ENCODE data around the gene TYW5. TPM values are rescaled to one million over a fixed set of nuclear protein-coding genes. Genes with fewer than 3 reads are reported as not detected.
"Not testable (repeated sequence)": the region's sequence is repeated elsewhere in the genome, so short reads cannot be mapped to it uniquely, and the experiment has no call there.

Gene TYW5
- total RNA-seq, 1 donor from 2014 or later, result 11.7 TPM

DNA sequence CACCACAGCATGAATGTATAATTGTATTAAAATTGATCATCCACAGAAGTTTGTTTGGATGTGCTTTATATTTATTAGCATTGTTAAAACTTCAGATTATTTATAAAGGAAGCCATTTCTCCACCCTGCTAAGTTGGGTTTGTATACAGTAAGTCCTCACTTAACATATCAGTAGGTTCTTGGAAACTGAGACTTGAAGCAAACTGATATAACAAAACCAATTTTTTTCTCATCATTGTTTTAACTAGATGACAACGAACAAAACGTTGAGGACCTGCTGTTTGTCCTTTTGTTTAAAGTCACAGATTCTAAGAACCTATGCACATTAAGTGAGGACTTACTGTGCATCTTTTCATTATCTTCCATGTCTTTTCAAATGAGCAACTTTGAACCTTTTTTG lies 27.1 kb downstream of the TYW5 start:
- no peaks in the 10 kb centered on the region for H3K27me3 Mint-ChIP-seq

DNA sequence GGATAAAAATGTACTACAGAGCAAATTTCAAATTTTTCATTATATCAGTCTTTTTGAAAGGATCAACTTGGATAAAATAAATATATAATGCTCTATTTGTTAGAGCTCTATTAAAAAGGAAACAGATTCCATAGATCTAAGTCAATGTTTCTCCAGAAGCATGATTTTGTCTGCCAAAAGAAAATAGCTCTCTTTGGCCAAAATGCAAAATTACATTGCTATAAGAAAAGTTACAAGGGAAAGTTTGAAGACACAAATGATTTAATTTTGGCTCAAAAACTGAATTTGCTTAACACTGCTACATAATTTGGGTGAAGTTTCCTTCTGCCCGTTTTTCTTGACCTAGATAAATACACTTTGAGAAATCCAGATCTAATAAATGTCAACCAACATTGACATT lies 28.5 kb downstream of the TYW5 start:
- H3K27ac Mint-ChIP-seq, result no peak overlapping the region
- no peaks in the 10 kb centered on the region for H3K27me3 Mint-ChIP-seq
- H3K36me3 Mint-ChIP-seq (ENCODE audit: low read depth), result peaks cover 43% of the 10 kb centered on the region
- H3K9me3 Mint-ChIP-seq, result no peaks in the 10 kb centered on the region
- peak; percentile 0 for DNase-seq
- H3K4me1 Mint-ChIP-seq, result peaks cover 17% of the 10 kb centered on the region
- no peak overlapping the region for H3K4me3 Mint-ChIP-seq
- intact Hi-C loops (cut with micrococcal nuclease), result no loop called here

More for the DNA sequence above, 27.1 kb downstream of the TYW5 start:
- H3K4me3 Mint-ChIP-seq, result no peak overlapping the region
- intact Hi-C loops (cut with micrococcal nuclease), result no loop called here
- DNase-seq, result peak; percentile 14
- no peak overlapping the region for H3K27ac Mint-ChIP-seq
- no peaks in the 10 kb centered on the region for H3K9me3 Mint-ChIP-seq
- peaks cover 44% of the 10 kb centered on the region for H3K36me3 Mint-ChIP-seq (ENCODE audit: low read depth)
- H3K4me1 Mint-ChIP-seq, result peaks cover 16% of the 10 kb centered on the region

DNA sequence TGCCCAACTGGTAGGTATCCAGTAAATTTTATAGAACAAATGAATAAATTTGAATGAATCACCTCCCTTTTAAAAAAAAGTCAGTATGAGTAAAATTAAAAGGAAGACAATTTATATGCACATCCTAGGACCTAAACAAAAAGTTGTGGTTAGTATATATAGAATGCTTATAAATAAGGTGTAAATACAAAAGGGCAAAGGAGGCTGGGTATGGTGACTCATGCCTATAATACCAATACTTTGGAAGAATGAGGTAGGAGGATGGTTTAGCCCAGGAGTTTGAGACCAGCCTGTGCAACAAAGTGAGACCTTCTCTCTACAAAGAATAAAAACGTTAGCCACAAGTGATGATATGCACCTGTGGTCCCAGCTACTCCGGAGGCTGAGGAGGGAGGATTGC lies 31.4 kb downstream of the TYW5 start:
- DNase-seq, result peak; percentile 48
- H3K27me3 Mint-ChIP-seq, result no peaks in the 10 kb centered on the region
- intact Hi-C loops (cut with micrococcal nuclease), result no loop called here
- H3K4me3 Mint-ChIP-seq, result no peak overlapping the region
- peak overlapping the region; percentile 30 for H3K27ac Mint-ChIP-seq
- H3K9me3 Mint-ChIP-seq, result no peaks in the 10 kb centered on the region
- H3K4me1 Mint-ChIP-seq, result peaks cover 19% of the 10 kb centered on the region
- peaks cover 40% of the 10 kb centered on the region for H3K36me3 Mint-ChIP-seq (ENCODE audit: low read depth)

DNA sequence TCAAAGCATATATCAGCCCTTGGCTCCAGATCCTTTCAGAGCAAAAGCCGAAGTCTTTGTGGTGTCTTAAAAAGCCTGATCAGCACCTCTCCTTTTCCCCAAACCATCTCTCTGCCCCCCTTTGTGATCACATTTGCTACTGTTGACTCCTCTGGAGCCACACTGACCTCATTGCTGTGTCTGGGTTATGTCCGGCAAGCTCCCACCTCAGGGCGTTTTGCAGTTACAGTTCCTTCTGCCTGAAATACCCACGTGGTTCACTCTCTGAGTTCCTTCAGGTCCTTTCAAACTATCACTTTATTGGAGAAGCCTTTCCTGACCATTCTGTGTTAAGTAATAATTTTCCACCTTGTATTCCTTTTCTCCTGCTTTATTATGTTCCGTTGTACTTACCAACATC lies 32.4 kb downstream of the TYW5 start:
- Mint-ChIP-seq H3K4me1 (peaks cover 19% of the 10 kb centered on the region), H3K27me3 (no peaks in the 10 kb centered on the region), H3K27ac (no peak overlapping the region), H3K4me3 (no peak overlapping the region), H3K9me3 (no peaks in the 10 kb centered on the region), H3K36me3 (ENCODE audit: low read depth) (peaks cover 42% of the 10 kb centered on the region)
- intact Hi-C loops (cut with micrococcal nuclease), result no loop called here
- DNase-seq, result peak; percentile 50

GRCh38 chr2:199916980-199917379 lies 38.3 kb downstream of the TYW5 start:
- peaks cover 22% of the 10 kb centered on the region for H3K4me1 Mint-ChIP-seq
- no peaks in the 10 kb centered on the region for H3K9me3 Mint-ChIP-seq
- intact Hi-C loops (cut with micrococcal nuclease), result no loop called here
- no peak overlapping the region for H3K4me3 Mint-ChIP-seq
- H3K27ac Mint-ChIP-seq, result no peak overlapping the region
- no peaks in the 10 kb centered on the region for H3K27me3 Mint-ChIP-seq
- peak; percentile 44 for DNase-seq
- H3K36me3 Mint-ChIP-seq (ENCODE audit: low read depth), result peaks cover 52% of the 10 kb centered on the region

- peak; percentile 54 for DNase-seq
- H3K4me1 Mint-ChIP-seq, result peaks cover 31% of the 10 kb centered on the region
- intact Hi-C loops (cut with micrococcal nuclease), result loop anchor here (5.0 kb wide), 1 partner anchor 393 kb away; the partner anchor contains the start of gene SPATS2L
- H3K27ac Mint-ChIP-seq, result peak overlapping the region; percentile 1
- no peaks in the 10 kb centered on the region for H3K9me3 Mint-ChIP-seq
- H3K27me3 Mint-ChIP-seq, result no peaks in the 10 kb centered on the region
- peak overlapping the region; percentile 18 for H3K4me3 Mint-ChIP-seq
- H3K36me3 Mint-ChIP-seq (ENCODE audit: low read depth), result peaks cover 49% of the 10 kb centered on the region
These were observed 40.8 kb downstream of the TYW5 start for GRCh38 chr2:199914372-199914958.

- not testable (repeated sequence) for H3K27me3 Mint-ChIP-seq, H3K9me3 Mint-ChIP-seq
- Mint-ChIP-seq H3K36me3 (ENCODE audit: low read depth) (peaks cover 33% of the 10 kb centered on the region), H3K4me3 (peak overlapping the region; percentile 99), H3K27ac (peak overlapping the region; percentile 14), H3K4me1 (peaks cover 31% of the 10 kb centered on the region)
- peak; percentile 57 for DNase-seq
- intact Hi-C loops (cut with micrococcal nuclease), result loop anchor here (5.0 kb wide), 1 partner anchor 395 kb away; the partner anchor contains the start of gene SPATS2L
These were observed 42.7 kb downstream of the TYW5 start for GRCh38 chr2:199912553-199913114.

- peaks cover 25% of the 10 kb centered on the region for H3K36me3 Mint-ChIP-seq (ENCODE audit: low read depth)
These were observed 43.5 kb downstream of the TYW5 start for GRCh38 chr2:199911877-199912161.

DNA sequence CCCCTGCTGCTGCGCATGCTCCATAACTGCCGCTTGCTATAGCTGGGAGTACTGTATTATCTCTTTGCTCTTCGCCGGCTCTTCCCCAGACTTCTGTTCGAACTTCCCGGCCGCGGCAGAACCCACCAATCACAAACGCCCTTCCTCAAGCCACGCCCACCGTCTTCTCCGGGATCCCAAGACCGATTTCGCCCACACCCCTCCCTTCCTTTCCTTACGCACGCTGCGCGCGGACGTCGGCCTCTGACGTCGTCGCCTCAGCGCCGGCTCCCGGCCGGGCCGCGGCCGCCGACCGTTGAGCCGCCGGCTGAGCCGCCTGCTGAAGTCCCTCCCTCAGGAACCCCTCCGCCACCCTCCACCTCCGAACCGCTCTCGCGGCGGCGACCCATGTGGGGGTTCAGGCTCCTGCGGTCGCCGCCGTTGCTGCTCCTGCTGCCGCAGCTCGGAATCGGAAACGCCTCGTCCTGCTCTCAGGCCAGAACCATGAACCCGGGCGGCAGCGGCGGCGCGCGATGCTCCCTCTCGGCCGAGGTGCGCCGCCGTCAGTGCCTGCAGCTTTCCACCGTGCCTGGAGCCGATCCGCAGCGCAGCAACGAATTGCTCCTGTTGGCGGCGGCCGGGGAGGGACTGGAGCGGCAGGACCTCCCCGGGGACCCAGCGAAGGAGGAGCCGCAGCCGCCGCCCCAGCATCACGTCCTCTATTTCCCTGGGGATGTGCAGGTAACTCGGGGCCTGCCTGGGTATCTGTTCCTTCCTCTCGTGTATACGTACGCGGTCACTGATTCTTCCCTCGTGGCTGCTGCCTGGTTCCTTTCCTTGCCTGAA lies 44.0 kb downstream of the TYW5 start, which contains the start of gene C2orf69:
C2orf69 (plus strand) TSS at position 242 of the 825 bp plus-strand sequence; CDS start at position 388, 146 bp downstream.
- H3K36me3 Mint-ChIP-seq (ENCODE audit: low read depth), result peaks cover 20% of the 10 kb centered on the region
- peaks cover 6% of the 10 kb centered on the region for H3K27me3 Mint-ChIP-seq
- H3K4me1 Mint-ChIP-seq, result peaks cover 31% of the 10 kb centered on the region
- DNase-seq, result peak; percentile 97
- H3K9me3 Mint-ChIP-seq, result no peaks in the 10 kb centered on the region
- H3K4me3 Mint-ChIP-seq, result peak within 1 kb of the TSS; percentile 99
- intact Hi-C loops (cut with micrococcal nuclease), result loop anchor here (1.0 to 5.0 kb wide), 4 partner anchors 44 to 615 kb away; partner anchors contain the start of genes MAIP1, SGO2, SPATS2L and TYW5
- peak within 1 kb of the TSS; percentile 97 for H3K27ac Mint-ChIP-seq

More at GRCh38 chr2:199911877-199912161, 43.5 kb downstream of the TYW5 start:
- Mint-ChIP-seq H3K4me1 (peaks cover 31% of the 10 kb centered on the region), H3K9me3 (no peaks in the 10 kb centered on the region), H3K27ac (peak overlapping the region; percentile 97), H3K4me3 (peak overlapping the region; percentile 99), H3K27me3 (peaks cover 3% of the 10 kb centered on the region)
- DNase-seq, result no peak
- intact Hi-C loops (cut with micrococcal nuclease), result loop anchor here (1.0 to 5.0 kb wide), 4 partner anchors 43 to 614 kb away; partner anchors contain the start of genes MAIP1, SGO2, SPATS2L and TYW5

DNA sequence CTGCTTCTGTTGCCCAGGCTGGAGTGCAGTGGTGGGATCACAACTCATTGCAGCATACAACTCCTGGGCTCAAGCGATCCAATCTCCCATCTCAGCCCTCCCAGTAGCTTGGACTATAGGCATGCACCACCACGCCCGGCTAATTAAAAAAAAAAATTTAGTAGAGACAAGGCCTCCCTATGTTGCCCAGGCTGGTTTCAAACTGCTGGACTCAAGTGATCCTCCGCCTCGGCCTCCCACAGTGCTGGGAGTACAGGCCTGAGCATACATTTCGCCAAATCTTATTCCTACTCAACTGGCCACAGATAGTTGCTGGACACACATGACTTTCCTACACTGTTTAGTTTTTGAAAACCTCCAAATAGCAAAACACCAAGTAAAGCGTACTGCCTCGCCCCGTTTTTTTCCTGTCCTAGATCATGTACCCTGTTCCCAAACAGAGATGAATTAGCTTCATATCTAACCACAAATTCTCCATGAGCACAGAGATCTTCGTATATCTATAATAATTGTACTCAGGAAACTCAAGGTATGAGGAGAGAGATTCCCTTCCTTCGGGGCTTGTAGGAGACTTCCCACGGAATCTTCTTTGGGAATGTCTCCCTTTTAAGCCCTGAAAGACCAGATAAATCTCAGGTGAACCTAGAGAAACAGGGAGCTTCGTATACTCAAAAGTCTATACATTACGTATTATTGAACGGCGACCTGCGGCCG lies 44.8 kb downstream of the TYW5 start:
- peak overlapping the region; percentile 99 for H3K4me3 Mint-ChIP-seq
- peaks cover 13% of the 10 kb centered on the region for H3K36me3 Mint-ChIP-seq (ENCODE audit: low read depth)
- peaks cover 31% of the 10 kb centered on the region for H3K4me1 Mint-ChIP-seq
- peaks cover 11% of the 10 kb centered on the region for H3K27me3 Mint-ChIP-seq
- intact Hi-C loops (cut with micrococcal nuclease), result loop anchor here (1.0 to 5.0 kb wide), 4 partner anchors 45 to 616 kb away; partner anchors contain the start of genes MAIP1, SGO2, SPATS2L and TYW5
- peak overlapping the region; percentile 97 for H3K27ac Mint-ChIP-seq
- no peak for DNase-seq
- H3K9me3 Mint-ChIP-seq, result no peaks in the 10 kb centered on the region

DNA sequence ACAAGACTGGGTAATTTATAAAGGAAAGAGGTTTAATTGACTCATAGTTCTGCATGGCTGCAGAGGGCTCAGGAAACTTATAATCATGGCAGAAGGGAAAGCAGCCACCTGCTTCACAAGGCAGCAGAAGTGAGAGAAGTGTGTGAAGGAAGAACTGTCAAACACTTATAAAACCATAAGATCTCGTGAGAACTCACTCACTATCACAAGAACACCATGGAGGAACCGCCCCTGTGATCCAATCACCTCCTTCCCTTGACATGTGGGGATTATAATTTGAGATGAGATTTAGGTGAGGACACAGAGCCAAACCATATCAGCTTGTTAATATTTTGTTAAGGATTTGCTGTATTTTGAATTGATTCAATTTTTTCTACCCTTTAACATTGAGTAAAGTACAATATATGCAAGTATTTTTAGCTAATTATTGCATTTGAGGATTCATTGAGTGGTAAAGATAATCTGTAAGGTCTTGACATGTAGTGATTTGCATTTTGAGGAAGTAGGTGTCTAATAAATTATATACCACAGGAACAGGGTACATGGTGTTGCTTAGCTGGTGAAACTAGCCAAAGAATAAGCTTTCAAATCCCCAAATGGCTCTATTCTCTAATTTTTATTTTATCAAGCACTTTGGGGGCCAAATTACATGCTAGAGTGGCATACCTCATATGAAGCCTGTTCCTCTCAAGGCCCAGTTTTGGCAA lies 48.1 kb downstream of the TYW5 start:
- Mint-ChIP-seq H3K9me3 (no peaks in the 10 kb centered on the region), H3K4me3 (no peak overlapping the region), H3K36me3 (ENCODE audit: low read depth) (peaks cover 4% of the 10 kb centered on the region), H3K27me3 (peaks cover 28% of the 10 kb centered on the region), H3K27ac (no peak overlapping the region), H3K4me1 (peaks cover 12% of the 10 kb centered on the region)
- no peak for DNase-seq
- intact Hi-C loops (cut with micrococcal nuclease), result no loop called here

DNA sequence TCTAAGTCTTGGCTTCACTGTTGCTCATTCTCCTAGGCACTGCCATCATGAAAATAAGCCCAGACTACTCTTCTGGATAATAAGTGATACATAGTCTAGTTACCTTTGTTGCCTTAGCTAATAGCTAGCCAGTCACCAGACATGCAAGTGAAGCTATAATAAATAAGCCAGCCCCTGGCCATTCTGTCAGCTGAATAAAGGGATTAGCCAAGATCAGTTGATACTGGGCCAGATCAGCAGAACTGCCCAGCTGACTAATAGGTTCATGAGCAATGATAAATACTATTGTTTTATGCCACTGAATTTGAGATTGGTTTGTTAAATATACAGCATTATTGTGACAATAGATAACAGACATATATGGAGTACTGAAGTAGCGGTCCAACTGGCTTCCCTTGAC lies 52.2 kb downstream of the TYW5 start:
- DNase-seq, result no peak

More for the DNA sequence above, 52.2 kb downstream of the TYW5 start:
- intact Hi-C loops (cut with micrococcal nuclease), result no loop called here
- no peaks in the 10 kb centered on the region for H3K4me1 Mint-ChIP-seq
- no peaks in the 10 kb centered on the region for H3K9me3 Mint-ChIP-seq
- H3K27ac Mint-ChIP-seq, result no peak overlapping the region
- no peak overlapping the region for H3K4me3 Mint-ChIP-seq
- H3K27me3 Mint-ChIP-seq, result peaks cover 43% of the 10 kb centered on the region
- no peaks in the 10 kb centered on the region for H3K36me3 Mint-ChIP-seq (ENCODE audit: low read depth)
